NCI-H2029 treated with DMSO at 0.1 percent for 48 hours (cell line): ENCODE results near the gene CREB1.
"Not testable (repeated sequence)": the region's sequence is repeated elsewhere in the genome, so short reads cannot be mapped to it uniquely, and the experiment has no call there.

Experiments used
- DNase-seq: peaks from one replicate; lab custom pipeline; 2025; lab: John Stamatoyannopoulos, UW

CREB1 gene

DNA sequence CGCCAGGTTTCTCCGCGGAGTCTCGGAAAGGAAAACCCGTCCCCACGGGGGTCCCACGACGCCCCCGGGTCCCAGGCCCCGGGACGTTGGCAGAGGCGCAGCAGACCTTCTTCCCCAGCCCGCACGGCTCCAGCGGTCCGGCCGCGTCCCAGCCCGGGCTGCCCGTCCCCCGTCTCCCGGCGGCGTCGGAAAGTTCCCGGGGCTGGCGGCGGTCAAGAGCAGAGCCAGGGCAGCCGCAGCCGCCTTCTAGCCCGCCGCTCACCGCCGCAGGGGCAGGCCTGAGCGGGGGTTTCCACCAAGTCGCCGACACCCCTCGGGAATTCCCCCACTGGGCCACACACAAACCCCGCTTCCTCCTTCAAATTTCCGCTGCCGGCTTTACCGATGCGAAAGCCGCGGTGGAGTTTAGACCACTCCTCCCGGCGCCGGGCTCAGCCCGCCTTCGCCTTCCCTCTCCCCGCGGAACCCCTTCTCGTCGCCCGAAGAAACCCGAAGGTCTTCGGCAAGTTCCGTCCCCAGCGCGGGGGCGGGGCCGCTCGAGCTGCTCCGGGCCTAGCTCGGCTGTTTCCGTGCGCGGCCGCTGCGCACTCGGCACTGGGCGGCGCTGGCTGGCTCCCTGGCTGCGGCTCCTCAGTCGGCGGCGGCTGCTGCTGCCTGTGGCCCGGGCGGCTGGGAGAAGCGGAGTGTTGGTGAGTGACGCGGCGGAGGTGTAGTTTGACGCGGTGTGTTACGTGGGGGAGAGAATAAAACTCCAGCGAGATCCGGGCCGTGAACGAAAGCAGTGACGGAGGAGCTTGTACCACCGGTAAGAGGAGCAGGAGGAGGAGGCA, at the start of gene CREB1:
Gene CREB1, plus strand, starts transcription at position 633 of the 830 bp plus-strand sequence. CDS start 25,674 bp downstream, outside the sequence.
- peak; percentile 89 for DNase-seq

DNA sequence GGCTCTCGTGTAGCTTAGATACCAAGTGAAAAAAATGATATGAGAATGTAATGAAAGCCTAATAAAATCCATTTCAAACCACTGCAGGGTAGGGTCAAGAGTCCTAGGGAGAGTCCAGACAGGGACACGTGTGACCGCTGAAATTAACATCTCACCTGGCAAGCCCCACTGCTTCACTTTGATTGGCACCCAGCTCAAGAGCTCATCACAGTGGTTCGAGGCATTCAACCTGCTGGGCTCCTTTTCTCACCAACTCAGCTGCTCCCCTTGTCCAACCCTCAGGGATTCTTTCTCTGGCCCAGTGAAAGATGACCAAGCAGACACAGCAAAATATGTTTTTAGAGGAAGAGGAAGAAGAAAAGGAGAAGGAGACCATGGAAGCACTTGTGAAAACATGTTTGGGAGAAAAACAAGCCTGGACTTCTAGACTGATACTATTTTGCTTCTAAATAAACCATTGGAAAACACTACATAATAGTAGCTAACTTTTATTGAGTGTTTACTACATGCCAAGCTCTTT, 49.2 kb upstream of the CREB1 start:
- DNase-seq = no peak

- DNase-seq = no peak
Measured at GRCh38 chr2:207481924-207482323, 47.8 kb upstream of the CREB1 start.

DNA sequence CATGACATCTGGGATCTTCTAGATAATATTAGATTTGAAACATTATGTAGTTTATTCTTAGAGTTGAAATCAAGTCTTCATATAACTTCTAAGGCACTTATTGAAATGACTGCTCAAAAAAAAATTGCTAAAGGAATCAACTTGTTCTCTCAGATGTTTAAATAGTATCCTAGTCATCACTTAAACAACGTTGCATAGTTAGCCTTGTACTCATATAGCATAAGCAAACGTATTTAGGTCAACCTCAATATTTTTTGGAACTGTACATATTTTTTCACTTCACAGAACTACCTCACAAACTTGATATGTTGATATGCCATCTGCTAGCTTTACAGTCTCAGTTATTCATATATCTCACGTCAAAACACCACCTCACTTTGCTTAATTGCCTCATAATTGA, 47.1 kb upstream of the CREB1 start:
- no peak for DNase-seq

DNA sequence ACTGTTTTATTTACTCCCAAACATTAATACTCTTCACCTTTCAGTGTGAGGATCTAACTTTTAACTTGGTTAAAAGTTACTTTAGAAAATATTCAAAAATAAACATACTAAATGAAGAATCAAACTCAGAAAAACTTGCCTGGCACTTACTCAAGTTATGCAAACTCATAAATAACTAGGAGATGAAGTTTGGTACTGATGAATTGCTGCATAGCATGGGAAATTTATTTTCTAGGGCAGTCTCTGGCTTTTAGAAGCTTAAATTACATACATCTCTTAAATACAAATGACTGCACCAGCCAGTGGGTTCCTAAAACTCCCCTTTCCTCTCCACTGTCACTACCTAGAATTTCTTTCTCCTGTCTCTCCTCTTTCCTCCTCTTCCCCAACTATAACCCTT, 46.7 kb upstream of the CREB1 start:
- no peak for DNase-seq

DNA sequence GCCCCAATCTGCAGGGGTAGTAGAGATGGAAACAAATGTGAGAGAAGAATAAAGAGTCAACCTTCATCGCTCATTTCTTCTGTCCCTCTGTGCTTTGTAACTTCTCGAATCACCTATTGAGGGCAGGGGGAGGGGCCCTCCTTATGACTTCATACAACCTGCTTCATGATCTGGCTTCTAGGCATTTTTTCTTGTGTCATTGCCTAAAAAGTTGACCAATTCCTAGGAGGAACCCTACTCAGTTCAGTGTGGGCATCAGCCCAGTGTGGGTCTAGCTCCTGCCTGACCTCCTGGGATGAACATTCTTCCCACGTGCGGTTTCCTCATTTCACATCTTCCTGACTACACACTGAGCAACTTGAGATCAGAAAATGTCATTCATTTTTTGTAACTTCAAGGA, 46.3 kb upstream of the CREB1 start:
- no peak for DNase-seq

DNA sequence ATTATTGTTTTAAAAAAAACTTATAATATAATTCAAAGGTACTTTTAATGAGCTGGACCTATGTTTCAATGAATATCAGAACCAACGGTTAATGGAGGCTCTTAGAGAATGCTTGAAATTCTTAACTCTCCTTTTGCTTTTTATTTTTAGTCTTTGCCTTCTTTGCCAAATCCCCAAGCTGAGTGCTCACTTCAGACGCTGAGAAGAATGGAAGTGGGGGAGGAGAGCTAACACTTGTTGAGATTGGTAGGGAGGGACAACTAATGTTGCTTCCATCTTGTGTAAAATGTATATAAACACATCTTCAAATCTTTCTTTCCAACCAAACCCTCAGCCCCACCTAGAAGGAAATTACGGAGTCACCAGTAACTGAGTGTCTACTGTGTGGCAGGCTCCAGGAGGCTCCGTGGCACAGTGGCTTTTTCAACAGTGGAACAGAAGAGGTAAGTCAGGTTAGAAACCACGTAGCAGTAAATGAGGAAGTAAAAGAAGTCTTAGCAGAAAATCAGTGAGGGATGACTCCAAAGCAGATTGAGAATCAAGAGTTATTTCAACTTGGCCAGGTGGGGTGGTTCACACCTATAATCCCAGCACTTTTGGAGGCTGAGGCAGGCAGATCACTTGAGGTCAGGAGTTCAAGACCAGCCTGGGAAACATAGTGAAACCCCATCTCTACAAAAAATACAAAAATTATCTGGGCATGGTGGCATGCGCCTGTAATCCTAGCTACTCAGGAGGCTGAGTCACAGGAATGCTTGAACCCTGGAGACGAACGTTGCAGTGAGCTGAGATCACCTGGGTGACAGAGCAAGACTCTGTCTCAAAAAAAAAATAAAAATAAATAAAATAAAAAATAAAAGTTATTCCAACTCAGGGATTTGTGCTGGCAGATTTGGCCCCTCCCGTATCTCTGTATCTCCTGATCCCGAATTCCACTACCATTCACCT, 45.0 kb upstream of the CREB1 start:
- no peak for DNase-seq

DNA sequence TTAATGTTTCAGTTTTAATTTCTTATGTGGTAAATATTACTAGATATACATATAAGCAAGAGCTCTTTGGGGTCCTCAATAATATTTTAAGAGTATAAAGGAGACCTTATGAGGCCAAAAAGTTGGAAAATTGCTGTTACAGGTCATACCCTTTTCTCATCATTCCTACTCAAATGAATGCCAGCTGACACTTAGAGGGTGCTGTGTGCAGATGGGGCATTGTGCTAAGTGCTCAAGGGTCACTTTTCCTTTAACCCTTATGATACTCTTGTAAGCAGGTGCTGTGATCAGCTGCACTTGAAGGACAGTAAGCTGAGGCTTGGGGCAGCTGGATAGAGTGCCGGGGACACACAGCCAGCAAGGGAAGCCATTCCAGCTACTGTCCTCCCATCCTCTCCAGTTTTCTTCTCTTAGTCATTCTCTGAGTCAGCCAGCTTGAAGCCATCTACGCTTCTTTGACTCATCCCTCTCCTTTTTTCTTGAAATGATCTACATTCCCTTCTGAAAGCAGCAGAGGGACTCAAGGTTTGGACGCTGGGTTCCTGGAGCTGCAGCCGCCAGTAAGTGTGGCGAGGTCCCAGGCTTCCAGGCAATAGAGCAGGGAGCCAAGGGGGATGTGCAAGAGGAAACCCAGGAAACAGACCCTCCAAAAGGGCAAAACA, 42.0 kb upstream of the CREB1 start:
- DNase-seq = no peak

DNA sequence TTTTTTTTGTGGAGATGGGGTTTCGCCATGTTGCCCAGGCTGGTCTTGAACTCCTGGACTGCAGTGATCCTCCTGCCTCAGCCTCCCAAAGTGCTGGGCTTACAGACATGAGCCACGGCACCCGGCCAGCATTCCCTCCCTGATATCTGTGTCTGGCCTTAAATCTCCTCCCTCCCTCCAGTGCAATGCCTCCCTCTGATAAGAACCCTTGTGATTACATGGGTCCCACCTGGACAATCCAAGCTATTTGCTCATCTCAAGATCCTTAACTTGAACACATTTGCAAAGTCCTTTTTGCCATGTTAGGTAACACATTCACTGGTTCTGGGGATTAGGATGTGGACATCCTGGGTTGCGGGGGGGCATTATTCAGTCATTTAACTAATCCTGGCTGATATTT, 40.5 kb upstream of the CREB1 start:
- no peak for DNase-seq

GRCh38 chr2:207490441-207490840, 39.3 kb upstream of the CREB1 start:
- no peak for DNase-seq

- no peak for DNase-seq
Measured at GRCh38 chr2:207491086-207491485, 38.7 kb upstream of the CREB1 start.

- DNase-seq = no peak
Measured at GRCh38 chr2:207491956-207492355, 37.8 kb upstream of the CREB1 start.

GRCh38 chr2:207492461-207492860, 37.3 kb upstream of the CREB1 start:
- DNase-seq = no peak

- no peak for DNase-seq
Measured at GRCh38 chr2:207494137-207494536, 35.6 kb upstream of the CREB1 start.

DNA sequence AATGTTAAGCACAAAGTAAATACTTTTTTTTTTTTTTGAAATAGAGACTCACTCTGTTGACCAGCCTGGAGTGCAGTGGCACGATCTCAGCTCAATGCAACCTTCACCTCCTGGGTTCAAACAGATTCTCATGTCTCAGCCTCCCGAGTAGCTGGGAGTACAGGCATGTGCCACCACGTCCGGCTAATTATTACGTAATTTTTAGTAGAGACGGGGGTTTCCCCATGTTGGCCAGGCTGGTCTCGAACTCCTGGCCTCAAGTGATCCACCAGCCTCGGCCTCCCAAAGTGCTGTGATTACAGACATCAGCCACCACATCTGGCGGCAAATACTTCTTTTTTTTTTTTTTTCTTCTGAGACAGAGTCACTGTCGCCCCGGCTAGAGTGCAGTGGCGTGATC, 32.8 kb upstream of the CREB1 start:
- DNase-seq = not testable (repeated sequence)

- no peak for DNase-seq
Measured at GRCh38 chr2:207497596-207497995, 32.2 kb upstream of the CREB1 start.

GRCh38 chr2:207498427-207498826, 31.3 kb upstream of the CREB1 start:
- DNase-seq = no peak

DNA sequence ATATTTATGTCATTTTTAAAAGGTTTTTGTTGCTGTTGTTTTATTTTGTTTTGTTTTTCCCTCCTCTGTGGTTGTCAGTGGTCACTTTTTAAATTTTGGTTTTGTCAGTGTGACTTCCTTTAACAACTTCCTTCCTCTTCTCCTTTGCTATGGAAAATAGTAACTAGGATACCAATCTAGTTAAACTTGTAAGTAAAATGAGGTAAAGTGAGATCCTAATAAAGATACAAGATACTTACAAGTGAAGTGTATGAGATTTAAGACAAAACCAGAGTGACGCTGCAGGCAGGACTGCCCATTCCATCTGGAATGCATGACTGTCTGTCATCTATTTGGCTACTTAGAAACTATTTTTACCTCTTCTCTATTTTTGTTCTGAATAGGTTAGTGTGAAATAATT, 30.6 kb upstream of the CREB1 start:
- DNase-seq = no peak

GRCh38 chr2:207501802-207502576, 27.8 kb upstream of the CREB1 start:
- peak; percentile 48 for DNase-seq

DNA sequence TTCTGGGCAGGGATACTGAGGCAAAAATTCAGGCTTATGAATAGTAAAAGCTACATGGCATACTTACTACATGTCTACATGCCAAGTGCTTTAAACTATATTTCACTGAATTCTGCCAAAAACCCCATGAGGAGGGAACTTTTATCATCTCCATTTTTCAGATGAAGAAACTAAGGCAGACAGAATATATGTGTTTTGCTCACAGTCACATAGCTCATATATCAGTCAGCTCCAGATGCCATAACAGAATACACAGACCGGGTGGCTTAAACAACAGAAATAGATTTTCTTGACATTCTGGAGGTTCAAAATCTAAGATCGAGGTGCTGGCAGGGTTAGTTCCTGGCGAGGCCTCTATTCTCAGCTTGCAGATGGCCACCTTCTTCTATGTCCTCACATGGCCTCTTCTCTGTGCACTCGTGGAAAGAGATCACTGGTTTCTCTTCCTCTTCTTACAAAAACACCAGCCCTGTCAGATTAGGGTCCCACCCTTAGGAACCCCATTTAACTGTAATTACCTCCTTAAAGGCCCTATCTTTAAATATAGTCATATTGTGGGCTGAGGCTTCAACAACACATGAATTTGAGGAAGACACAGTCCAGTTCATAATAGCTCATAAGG, 27.1 kb upstream of the CREB1 start:
- no peak for DNase-seq

GRCh38 chr2:207503234-207503633, 26.5 kb upstream of the CREB1 start:
- no peak for DNase-seq
